IPS-18a (cell line): ENCODE data around the gene GNAZ.

Source experiments
- H3K27ac ChIP-seq: one replicate; pipeline ENCODE4 v1.5.1; 2013; ENCODE audit warnings: low read length
- H3K27me3 ChIP-seq: one replicate; pipeline ENCODE4 v1.6.1; 2013; ENCODE audit warnings: mild to moderate bottlenecking, low read length; ENCODE audit not compliant: control insufficient read depth, insufficient read depth
- H3K36me3 ChIP-seq: one replicate; pipeline ENCODE4 v1.6.1; 2013; ENCODE audit warnings: low read depth, low read length; ENCODE audit not compliant: control insufficient read depth
- H3K4me1 ChIP-seq: one replicate; pipeline ENCODE4 v1.6.1; 2013; ENCODE audit warnings: low read depth, low read length; ENCODE audit not compliant: control insufficient read depth
- H3K4me3 ChIP-seq: one replicate; pipeline ENCODE4 v1.5.1; 2013; ENCODE audit warnings: low read length
- H3K9ac ChIP-seq: one replicate; pipeline ENCODE4 v1.6.1; 2013; ENCODE audit warnings: mild to moderate bottlenecking, low read length, moderate library complexity
- H3K9me3 ChIP-seq: one replicate; pipeline ENCODE4 v1.6.1; 2013; ENCODE audit warnings: low read depth, low read length; ENCODE audit not compliant: control insufficient read depth

GNAZ gene

GRCh38 chr22:23102002-23102655, 31.8 kb downstream of the GNAZ start:
- no peak overlapping the region for H3K4me3 ChIP-seq
- no peaks in the 10 kb centered on the region for H3K36me3 ChIP-seq
- no peak overlapping the region for H3K9ac ChIP-seq
- H3K27me3 ChIP-seq, result no peaks in the 10 kb centered on the region
- H3K4me1 ChIP-seq, result no peaks in the 10 kb centered on the region
- no peak overlapping the region for H3K27ac ChIP-seq
- no peaks in the 10 kb centered on the region for H3K9me3 ChIP-seq

- Histone ChIP-seq H3K27me3 (no peaks in the 10 kb centered on the region), H3K27ac (no peak overlapping the region), H3K36me3 (no peaks in the 10 kb centered on the region), H3K4me3 (no peak overlapping the region), H3K9ac (no peak overlapping the region), H3K4me1 (no peaks in the 10 kb centered on the region), H3K9me3 (no peaks in the 10 kb centered on the region)
These were observed 32.5 kb downstream of the GNAZ start for GRCh38 chr22:23102776-23103175.

GRCh38 chr22:23103199-23103954, 33.1 kb downstream of the GNAZ start:
- no peak overlapping the region for H3K27ac ChIP-seq
- H3K4me1 ChIP-seq, result no peaks in the 10 kb centered on the region
- H3K36me3 ChIP-seq, result no peaks in the 10 kb centered on the region
- H3K9me3 ChIP-seq, result no peaks in the 10 kb centered on the region
- no peak overlapping the region for H3K9ac ChIP-seq
- H3K27me3 ChIP-seq, result no peaks in the 10 kb centered on the region
- no peak overlapping the region for H3K4me3 ChIP-seq

- H3K9me3 ChIP-seq, result no peaks in the 10 kb centered on the region
- no peaks in the 10 kb centered on the region for H3K36me3 ChIP-seq
- H3K27me3 ChIP-seq, result no peaks in the 10 kb centered on the region
- H3K4me3 ChIP-seq, result no peak overlapping the region
- H3K27ac ChIP-seq, result no peak overlapping the region
- H3K4me1 ChIP-seq, result no peaks in the 10 kb centered on the region
- no peak overlapping the region for H3K9ac ChIP-seq
These were observed 34.1 kb downstream of the GNAZ start for GRCh38 chr22:23104187-23104971.

GRCh38 chr22:23105304-23105703, 35.0 kb downstream of the GNAZ start:
- no peak overlapping the region for H3K27ac ChIP-seq
- no peaks in the 10 kb centered on the region for H3K9me3 ChIP-seq
- H3K27me3 ChIP-seq, result no peaks in the 10 kb centered on the region
- H3K9ac ChIP-seq, result no peak overlapping the region
- H3K4me3 ChIP-seq, result no peak overlapping the region
- no peaks in the 10 kb centered on the region for H3K4me1 ChIP-seq
- H3K36me3 ChIP-seq, result no peaks in the 10 kb centered on the region

- H3K27ac ChIP-seq, result no peak overlapping the region
- H3K27me3 ChIP-seq, result no peaks in the 10 kb centered on the region
- no peak overlapping the region for H3K9ac ChIP-seq
- no peaks in the 10 kb centered on the region for H3K4me1 ChIP-seq
- no peaks in the 10 kb centered on the region for H3K36me3 ChIP-seq
- H3K9me3 ChIP-seq, result no peaks in the 10 kb centered on the region
- no peak overlapping the region for H3K4me3 ChIP-seq
These were observed 35.6 kb downstream of the GNAZ start for GRCh38 chr22:23105919-23106318.

GRCh38 chr22:23106344-23106743, 36.0 kb downstream of the GNAZ start:
- H3K36me3 ChIP-seq, result no peaks in the 10 kb centered on the region
- H3K27ac ChIP-seq, result no peak overlapping the region
- H3K4me1 ChIP-seq, result no peaks in the 10 kb centered on the region
- no peak overlapping the region for H3K9ac ChIP-seq
- H3K27me3 ChIP-seq, result no peaks in the 10 kb centered on the region
- no peak overlapping the region for H3K4me3 ChIP-seq
- no peaks in the 10 kb centered on the region for H3K9me3 ChIP-seq

- Histone ChIP-seq H3K27me3 (no peaks in the 10 kb centered on the region), H3K9ac (no peak overlapping the region), H3K4me3 (no peak overlapping the region), H3K36me3 (no peaks in the 10 kb centered on the region), H3K4me1 (no peaks in the 10 kb centered on the region), H3K27ac (no peak overlapping the region), H3K9me3 (no peaks in the 10 kb centered on the region)
These were observed 36.6 kb downstream of the GNAZ start for GRCh38 chr22:23106906-23107367.

GRCh38 chr22:23107487-23108248, 37.3 kb downstream of the GNAZ start:
- no peak overlapping the region for H3K9ac ChIP-seq
- H3K36me3 ChIP-seq, result no peaks in the 10 kb centered on the region
- no peaks in the 10 kb centered on the region for H3K27me3 ChIP-seq
- H3K4me1 ChIP-seq, result no peaks in the 10 kb centered on the region
- no peak overlapping the region for H3K4me3 ChIP-seq
- H3K27ac ChIP-seq, result no peak overlapping the region
- no peaks in the 10 kb centered on the region for H3K9me3 ChIP-seq

- no peaks in the 10 kb centered on the region for H3K27me3 ChIP-seq
- no peaks in the 10 kb centered on the region for H3K9me3 ChIP-seq
- H3K4me3 ChIP-seq, result no peak overlapping the region
- no peak overlapping the region for H3K27ac ChIP-seq
- H3K9ac ChIP-seq, result no peak overlapping the region
- H3K4me1 ChIP-seq, result no peaks in the 10 kb centered on the region
- no peaks in the 10 kb centered on the region for H3K36me3 ChIP-seq
These were observed 38.1 kb downstream of the GNAZ start for GRCh38 chr22:23108249-23109078.

- no peak overlapping the region for H3K9ac ChIP-seq
- H3K27ac ChIP-seq, result no peak overlapping the region
- no peaks in the 10 kb centered on the region for H3K9me3 ChIP-seq
- H3K4me1 ChIP-seq, result no peaks in the 10 kb centered on the region
- H3K4me3 ChIP-seq, result no peak overlapping the region
- H3K27me3 ChIP-seq, result no peaks in the 10 kb centered on the region
- H3K36me3 ChIP-seq, result no peaks in the 10 kb centered on the region
These were observed 38.7 kb downstream of the GNAZ start for GRCh38 chr22:23109079-23109347.
